Activated CD8-positive, alpha-beta memory T cell treated with anti-CD3 and anti-CD28 coated beads for 24 hours (primary cell): ENCODE results near the gene MARK2.
"Not testable (repeated sequence)": the region's sequence is repeated elsewhere in the genome, so short reads cannot be mapped to it uniquely, and the experiment has no call there.

Experiments
- DNase-seq: peaks from one replicate; pipeline ENCODE4 v3.0.0-alpha.2; 2020

The MARK2 gene

GRCh38 chr11:63858628-63859550 is 20.0 kb downstream of the MARK2 start:
- no peak for DNase-seq

GRCh38 chr11:63862923-63863322 is 24.0 kb downstream of the MARK2 start:
- no peak for DNase-seq

GRCh38 chr11:63863620-63864019 is 24.7 kb downstream of the MARK2 start:
- DNase-seq, result not testable (repeated sequence)

- peak; percentile 83 for DNase-seq
These were observed 27.3 kb downstream of the MARK2 start for GRCh38 chr11:63866211-63866610.

- DNase-seq, result no peak
These were observed 28.6 kb downstream of the MARK2 start for GRCh38 chr11:63867511-63867910.

GRCh38 chr11:63868399-63869064 is 29.6 kb downstream of the MARK2 start:
- DNase-seq, result no peak

- no peak for DNase-seq
These were observed 30.3 kb downstream of the MARK2 start for GRCh38 chr11:63869171-63869591.

- DNase-seq, result no peak
These were observed 30.8 kb downstream of the MARK2 start for GRCh38 chr11:63869683-63870082.

- no peak for DNase-seq
These were observed 31.6 kb downstream of the MARK2 start for GRCh38 chr11:63870351-63871140.

- no peak for DNase-seq
These were observed 33.3 kb downstream of the MARK2 start for GRCh38 chr11:63871962-63872799.

- DNase-seq, result no peak
These were observed 33.9 kb downstream of the MARK2 start for GRCh38 chr11:63872800-63873197.

GRCh38 chr11:63873311-63873710 is 34.4 kb downstream of the MARK2 start:
- DNase-seq, result no peak

- no peak for DNase-seq
These were observed 35.6 kb downstream of the MARK2 start for GRCh38 chr11:63874511-63874910.

- no peak for DNase-seq
These were observed 36.7 kb downstream of the MARK2 start for GRCh38 chr11:63875506-63876065.

- DNase-seq, result no peak
These were observed 37.7 kb downstream of the MARK2 start for GRCh38 chr11:63876616-63877015.

- DNase-seq, result no peak
These were observed 38.8 kb downstream of the MARK2 start for GRCh38 chr11:63877658-63878241.

- no peak for DNase-seq
These were observed 40.9 kb downstream of the MARK2 start for GRCh38 chr11:63879598-63880402.

GRCh38 chr11:63880403-63880790 is 41.5 kb downstream of the MARK2 start:
- DNase-seq, result no peak

- DNase-seq, result no peak
These were observed 43.8 kb downstream of the MARK2 start for GRCh38 chr11:63882555-63883242.

GRCh38 chr11:63883791-63884190 is 44.9 kb downstream of the MARK2 start:
- DNase-seq, result no peak
